Esophagus (tissue), 2 donors: ENCODE results near the gene KCNJ14. TPM values are rescaled to one million over a fixed set of nuclear protein-coding genes. Genes with fewer than 3 reads are reported as not detected.

Experiments
- H3K27ac ChIP-seq, 2 donors: one replicate each; pipeline ENCODE4 v1.5.1; 2013; ENCODE audit warnings: low read depth in 2 of 2, mild to moderate bottlenecking in 2 of 2, inconsistent platforms in 1 of 2, low read length in 1 of 2, moderate library complexity in 1 of 2
- H3K27me3 ChIP-seq, 2 donors: one replicate each; pipeline ENCODE4 v1.6.1; 2013; ENCODE audit warnings: low read length in 2 of 2, control low read depth in 1 of 2, mild to moderate bottlenecking in 1 of 2; ENCODE audit not compliant: insufficient read depth in 2 of 2, control insufficient read depth in 1 of 2
- H3K36me3 ChIP-seq, 2 donors: one replicate each; pipeline ENCODE4 v1.6.1; 2013; ENCODE audit warnings: low read length in 1 of 2; ENCODE audit not compliant: control insufficient read depth in 2 of 2, insufficient read depth in 2 of 2
- H3K4me1 ChIP-seq, 2 donors: one replicate each; pipeline ENCODE4 v1.6.1; 2013; ENCODE audit warnings: low read length in 1 of 2; ENCODE audit not compliant: control insufficient read depth in 2 of 2, insufficient read depth in 2 of 2
- H3K4me3 ChIP-seq, 2 donors: one replicate each; pipeline ENCODE4 v1.5.1; 2013; ENCODE audit warnings: low read length in 2 of 2, mild to moderate bottlenecking in 2 of 2, low read depth in 1 of 2, moderate library complexity in 1 of 2
- H3K9me3 ChIP-seq, 2 donors: one replicate each; pipeline ENCODE4 v1.6.1; 2013; ENCODE audit warnings: mild to moderate bottlenecking in 2 of 2, low read depth in 1 of 2, low read length in 1 of 2, moderate library complexity in 1 of 2; ENCODE audit not compliant: control insufficient read depth in 2 of 2, insufficient read depth in 1 of 2
- WGBS, 2 donors: extraction: QIAGEN DNeasy Blood & Tissue Kit; methylation state at CpG; one replicate each; pipeline ENCODE4 v1.1.7; 2013; 5-methylcytosine and 5-hydroxymethylcytosine counted together
- polyA plus RNA-seq, 2 donors: library from polyadenylated mRNA; stranded (reverse); fragments of 200-250 nt; gene quantifications; one replicate each; pipeline ENCODE4 v1.2.3, GENCODE V29; 2013
- donor health status: healthy with polysubstance abuse.
- donor health status: Bipolar disorder and iron deficiency.

Gene KCNJ14
- polyA plus RNA-seq, 2 donors = 0.54 to 1.0 TPM

DNA sequence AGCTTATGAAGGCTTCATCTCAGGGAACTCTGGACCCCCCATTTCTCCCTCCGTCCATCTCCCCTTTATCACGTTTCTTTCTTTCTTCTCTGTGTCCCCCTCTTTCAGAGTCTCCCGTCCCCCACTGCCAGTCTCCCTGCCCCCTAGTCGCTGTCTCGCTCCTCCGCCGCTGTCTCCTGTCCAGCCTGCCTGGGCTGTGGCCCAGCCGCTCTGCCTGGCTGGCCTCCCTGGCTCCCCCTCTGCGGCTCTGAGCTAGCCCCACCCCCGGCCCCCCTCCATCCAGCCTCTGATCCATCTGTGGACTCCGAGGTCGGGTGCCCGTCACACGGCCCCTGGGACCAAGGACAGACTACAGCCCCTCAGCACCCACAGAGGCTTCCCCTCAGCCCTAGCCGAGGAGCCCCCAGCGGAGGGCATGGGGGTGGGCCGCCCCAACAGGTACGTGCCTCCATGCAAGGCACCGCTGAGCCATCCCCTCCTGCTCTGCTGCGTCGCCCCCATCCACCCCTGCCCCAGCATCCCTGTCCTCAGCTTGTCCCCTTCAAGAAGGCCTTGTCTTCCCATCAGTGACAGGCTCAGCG, 1.1 kb upstream of the KCNJ14 start:
- Histone ChIP-seq H3K27ac (no peak overlapping the region), H3K27me3 (no peaks in the 10 kb centered on the region), H3K9me3 (no peaks in the 10 kb centered on the region), H3K36me3 (peaks cover 22 to 50% of the 10 kb centered on the region in 2 donors), H3K4me1 (no peaks in the 10 kb centered on the region), H3K4me3 (no peak overlapping the region)
- WGBS, 2 donors = 92 to 94% methylated on average over 22 of the region's 22 CpGs

DNA sequence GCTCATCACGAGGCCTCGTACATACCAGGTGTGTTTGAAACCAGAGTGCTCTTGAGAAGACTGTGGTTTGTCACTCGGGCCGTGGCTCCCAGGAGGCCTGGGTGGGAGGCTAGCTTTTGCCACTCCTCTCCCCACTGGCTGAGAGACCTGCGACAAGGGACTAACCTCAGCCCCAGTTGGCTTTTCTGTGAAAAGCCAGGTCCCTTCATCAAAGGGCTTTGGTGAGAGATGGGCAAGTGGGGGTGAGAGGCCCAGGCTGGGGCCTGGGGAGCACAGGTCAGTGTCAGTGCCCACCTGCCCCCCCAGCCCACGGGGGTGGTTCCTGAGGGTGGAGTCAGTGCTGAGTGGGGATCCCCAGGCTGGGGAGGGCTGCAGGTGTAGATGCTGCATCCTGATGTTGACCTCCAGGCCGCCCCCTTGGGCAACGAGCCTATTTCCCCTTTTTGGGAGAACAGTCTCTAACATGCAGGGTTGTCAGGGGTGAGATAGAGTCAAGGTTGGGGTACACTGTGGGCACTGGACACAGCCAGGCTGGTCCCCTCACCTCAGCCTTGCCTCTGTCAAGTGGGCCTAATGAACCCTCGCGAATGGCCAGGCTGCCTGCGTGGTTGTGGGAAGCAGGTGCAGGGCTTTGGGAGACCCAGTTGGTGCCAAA, 661 bp downstream of the KCNJ14 start:
- Histone ChIP-seq H3K36me3 (peaks cover 14 to 38% of the 10 kb centered on the region in 2 donors), H3K27me3 (no peaks in the 10 kb centered on the region), H3K27ac (no peak overlapping the region), H3K4me1 (no peaks in the 10 kb centered on the region), H3K4me3 (no peak overlapping the region), H3K9me3 (no peaks in the 10 kb centered on the region)
- 86 to 93% methylated on average over 11 of the region's 11 CpGs for WGBS, 2 donors

DNA sequence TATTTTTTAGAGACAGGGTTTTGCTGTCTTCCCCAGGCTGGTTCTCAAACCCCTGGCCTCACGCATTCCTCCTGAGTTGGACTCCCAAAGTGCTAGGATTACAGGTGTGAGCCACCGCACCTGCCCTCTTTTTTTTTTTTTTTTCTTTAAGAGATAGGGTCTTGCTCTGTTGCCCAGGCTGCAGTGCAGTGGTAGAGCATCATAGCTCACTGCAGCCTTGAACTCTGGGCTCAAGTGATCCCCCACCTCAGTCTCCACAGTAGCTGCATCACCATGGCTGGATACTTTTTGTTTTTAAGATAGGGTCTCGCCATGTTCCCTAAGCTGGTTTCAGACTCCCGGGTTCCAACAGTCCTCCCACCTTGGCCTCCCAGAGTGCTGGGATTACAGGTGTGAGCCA, 1.5 kb downstream of the KCNJ14 start:
- no peaks in the 10 kb centered on the region for H3K4me1 ChIP-seq
- 94% methylated on average over 4 of the region's 4 CpGs for WGBS, 2 donors
- no peak overlapping the region for H3K27ac ChIP-seq
- peaks cover 14 to 34% of the 10 kb centered on the region in 2 donors for H3K36me3 ChIP-seq
- no peaks in the 10 kb centered on the region for H3K27me3 ChIP-seq
- H3K4me3 ChIP-seq = no peak overlapping the region
- peaks cover 0 to 2% of the 10 kb centered on the region in 2 donors for H3K9me3 ChIP-seq

DNA sequence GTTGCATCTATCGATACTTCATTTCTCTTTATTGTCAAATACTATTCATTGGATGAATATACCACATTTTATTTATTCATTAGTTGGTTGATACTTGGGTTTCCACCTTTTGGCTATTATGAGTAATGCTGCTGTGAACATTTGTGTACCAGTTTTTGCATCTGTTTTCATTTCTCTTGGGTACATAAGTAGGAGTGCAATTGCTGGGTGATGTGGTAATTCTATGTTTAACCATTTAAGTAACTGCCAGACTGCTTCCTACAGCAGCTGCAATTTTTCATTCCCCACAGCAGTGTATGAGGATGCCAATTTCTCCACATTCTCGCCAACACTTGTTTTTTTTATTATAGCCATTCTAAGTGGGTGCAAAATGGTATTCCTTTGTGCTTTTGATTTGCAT, 2.6 kb downstream of the KCNJ14 start:
- Histone ChIP-seq H3K27me3 (no peaks in the 10 kb centered on the region), H3K4me1 (no peaks in the 10 kb centered on the region), H3K4me3 (no peak overlapping the region), H3K36me3 (peaks cover 14 to 36% of the 10 kb centered on the region in 2 donors), H3K27ac (no peak overlapping the region), H3K9me3 (peaks cover 0 to 2% of the 10 kb centered on the region in 2 donors)
- WGBS, 2 donors = 89 to 94% methylated on average over 2 of the region's 2 CpGs

DNA sequence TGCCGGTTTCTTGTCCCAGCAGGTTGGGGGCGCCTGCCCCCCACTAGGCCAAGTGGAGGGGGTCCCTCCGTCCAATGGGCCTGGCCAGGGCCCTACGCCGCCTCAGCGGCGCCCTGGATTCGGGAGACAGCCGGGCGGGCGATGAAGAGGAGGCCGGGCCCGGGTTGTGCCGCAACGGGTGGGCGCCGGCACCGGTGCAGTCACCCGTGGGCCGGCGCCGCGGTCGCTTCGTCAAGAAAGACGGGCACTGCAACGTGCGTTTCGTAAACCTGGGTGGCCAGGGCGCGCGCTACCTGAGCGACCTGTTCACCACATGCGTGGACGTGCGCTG, 6.2 kb downstream of the KCNJ14 start:
- Histone ChIP-seq H3K27ac (no peak overlapping the region), H3K4me3 (no peak overlapping the region)
- WGBS, 2 donors = 88 to 93% methylated on average over 28 to 36 of the region's 36 CpGs

DNA sequence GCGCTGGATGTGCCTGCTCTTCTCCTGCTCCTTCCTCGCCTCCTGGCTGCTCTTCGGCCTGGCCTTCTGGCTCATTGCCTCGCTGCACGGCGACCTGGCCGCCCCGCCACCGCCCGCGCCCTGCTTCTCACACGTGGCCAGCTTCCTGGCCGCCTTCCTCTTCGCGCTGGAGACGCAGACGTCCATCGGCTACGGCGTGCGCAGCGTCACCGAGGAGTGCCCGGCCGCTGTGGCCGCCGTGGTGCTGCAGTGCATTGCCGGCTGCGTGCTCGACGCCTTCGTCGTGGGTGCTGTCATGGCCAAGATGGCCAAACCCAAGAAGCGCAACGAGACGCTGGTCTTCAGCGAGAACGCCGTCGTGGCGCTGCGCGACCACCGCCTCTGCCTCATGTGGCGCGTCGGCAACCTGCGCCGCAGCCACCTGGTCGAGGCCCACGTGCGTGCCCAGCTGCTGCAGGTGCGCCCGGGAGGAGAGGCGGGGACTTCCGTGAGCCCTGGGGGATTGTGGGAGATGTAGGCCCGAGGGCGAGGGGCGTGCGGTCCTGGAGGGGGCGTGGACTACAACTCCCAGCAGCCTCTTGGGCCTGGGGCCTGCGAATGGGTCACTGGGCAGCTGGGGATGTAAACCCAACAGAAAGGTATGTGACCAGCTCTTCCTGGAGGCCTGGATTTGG, 6.7 kb downstream of the KCNJ14 start:
- no peak overlapping the region for H3K27ac ChIP-seq
- H3K27me3 ChIP-seq = no peaks in the 10 kb centered on the region
- H3K9me3 ChIP-seq = peaks cover 0 to 2% of the 10 kb centered on the region in 2 donors
- no peaks in the 10 kb centered on the region for H3K4me1 ChIP-seq
- peaks cover 3 to 13% of the 10 kb centered on the region in 2 donors for H3K36me3 ChIP-seq
- no peak overlapping the region for H3K4me3 ChIP-seq
- WGBS, 2 donors = 83 to 84% methylated on average over 60 to 62 of the region's 62 CpGs

More for the DNA sequence above, 6.2 kb downstream of the KCNJ14 start:
- H3K27me3 ChIP-seq = no peaks in the 10 kb centered on the region
- peaks cover 0 to 2% of the 10 kb centered on the region in 2 donors for H3K9me3 ChIP-seq
- H3K4me1 ChIP-seq = no peaks in the 10 kb centered on the region
- peaks cover 5 to 15% of the 10 kb centered on the region in 2 donors for H3K36me3 ChIP-seq

DNA sequence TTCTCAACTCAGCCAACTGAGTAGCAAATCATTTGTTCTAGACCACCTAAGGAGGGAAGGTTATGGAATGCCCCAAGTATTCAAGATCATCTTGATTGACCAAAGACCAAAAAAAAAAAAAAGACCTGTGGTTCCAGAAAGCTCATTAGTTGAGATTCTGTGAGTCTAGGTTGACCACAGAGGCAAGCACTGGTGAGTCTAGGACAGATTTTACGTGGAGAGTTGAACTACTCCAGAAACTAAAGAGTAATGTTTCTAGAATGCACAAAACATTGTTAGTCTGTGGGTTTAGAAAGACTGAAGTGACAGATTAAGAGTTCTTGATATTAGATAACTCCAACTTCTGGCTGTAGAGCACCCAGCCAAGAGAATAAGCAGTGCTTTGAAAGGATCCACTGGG, 9.8 kb downstream of the KCNJ14 start:
- H3K36me3 ChIP-seq = peaks cover 0 to 12% of the 10 kb centered on the region in 2 donors
- WGBS, 2 donors = 85 to 91% methylated on average over 1 of the region's 1 CpG
- no peak overlapping the region for H3K27ac ChIP-seq
- H3K9me3 ChIP-seq = peaks cover 0 to 2% of the 10 kb centered on the region in 2 donors
- H3K4me1 ChIP-seq = peaks cover under 1 to 4% of the 10 kb centered on the region in 2 donors
- no peak overlapping the region for H3K4me3 ChIP-seq
- no peaks in the 10 kb centered on the region for H3K27me3 ChIP-seq

DNA sequence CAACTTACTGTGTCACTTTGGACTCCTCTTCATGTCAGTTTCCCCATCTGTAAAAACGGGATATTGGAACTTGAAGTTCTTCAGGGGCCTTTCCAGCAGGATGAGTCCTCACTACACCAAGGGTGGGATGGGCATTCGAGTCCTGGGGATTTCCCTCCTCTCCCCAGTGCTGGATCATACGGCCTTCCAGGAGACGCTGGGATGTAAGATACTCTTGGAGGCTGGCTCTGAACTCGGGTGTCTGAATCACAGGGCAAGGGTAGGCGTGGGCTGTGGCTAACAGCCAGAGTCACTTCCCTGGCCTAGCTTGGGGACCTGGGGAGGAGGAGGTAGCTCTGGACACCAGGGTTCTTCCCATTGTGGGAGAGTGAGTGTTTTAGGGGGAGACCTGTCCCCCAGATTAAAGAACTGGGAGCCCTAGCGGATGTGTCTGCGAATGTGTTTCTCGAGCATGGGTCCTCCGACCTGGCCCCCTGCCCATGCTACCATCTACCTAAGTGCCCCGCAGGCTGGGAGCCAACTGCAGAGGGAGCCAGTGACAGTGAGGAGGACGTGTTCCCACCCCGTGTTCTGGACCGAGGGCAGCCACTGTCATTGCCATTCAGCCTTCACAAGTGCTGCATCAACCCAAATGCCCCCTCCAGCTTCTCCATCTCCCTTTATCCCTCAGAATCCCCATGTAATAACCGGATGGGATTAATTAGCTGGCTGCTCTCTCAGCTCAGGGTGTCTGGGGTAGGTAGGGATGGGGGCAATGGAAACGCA, 11.4 kb downstream of the KCNJ14 start:
- peaks cover 6 to 21% of the 10 kb centered on the region in 2 donors for H3K36me3 ChIP-seq
- WGBS, 2 donors = 62 to 70% methylated on average over 16 of the region's 16 CpGs
- H3K27me3 ChIP-seq = no peaks in the 10 kb centered on the region
- no peak overlapping the region for H3K27ac ChIP-seq
- H3K4me1 ChIP-seq = peaks cover 4 to 10% of the 10 kb centered on the region in 2 donors
- H3K4me3 ChIP-seq = no peak overlapping the region
- H3K9me3 ChIP-seq = peaks cover 0 to 1% of the 10 kb centered on the region in 2 donors

DNA sequence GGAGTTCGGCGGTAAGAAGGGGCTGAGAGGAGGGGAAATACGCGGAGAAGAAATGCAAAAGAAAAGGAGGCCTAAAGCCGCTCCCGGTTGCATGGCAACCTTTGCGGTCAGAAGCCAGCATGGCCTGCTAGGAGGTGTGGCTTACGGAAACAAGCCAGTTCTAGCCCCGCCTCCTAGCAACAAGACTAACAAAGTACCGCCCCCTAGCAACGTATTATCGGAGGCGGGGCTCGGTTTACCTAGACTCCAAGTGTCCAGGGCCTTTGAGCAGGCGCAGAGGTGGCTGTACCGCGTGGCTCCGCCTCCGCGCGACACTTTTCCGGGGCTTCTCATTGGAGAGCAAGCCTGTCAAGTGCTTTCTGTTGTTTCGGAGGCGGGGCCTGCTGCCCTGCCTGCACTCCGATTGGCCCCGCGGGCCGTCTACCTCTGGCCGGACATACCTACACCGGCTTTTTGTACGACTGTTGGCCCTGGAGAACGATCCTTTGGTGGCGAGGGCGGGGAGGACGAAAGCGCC, 13.5 kb downstream of the KCNJ14 start:
- Histone ChIP-seq H3K27me3 (no peaks in the 10 kb centered on the region), H3K36me3 (peaks cover 17 to 29% of the 10 kb centered on the region in 2 donors), H3K27ac (peak overlapping the region; percentile 97 to 100), H3K4me3 (peak overlapping the region; percentile 78 to 92), H3K4me1 (peaks cover 4 to 10% of the 10 kb centered on the region in 2 donors), H3K9me3 (no peaks in the 10 kb centered on the region)
- 0% methylated on average over 35 to 36 of the region's 36 CpGs for WGBS, 2 donors
